Forelimb muscle (tissue), 1 donor: ENCODE data around the gene UGT1A5. TPM values are rescaled to one million over a fixed set of nuclear protein-coding genes. Genes with fewer than 3 reads are reported as not detected.

ENCODE experiments used
- DNase-seq: peaks from one replicate; pipeline ENCODE4 v3.0.0-alpha.2; 2013; ENCODE audit warnings: low read depth
- polyA plus RNA-seq: library from polyadenylated mRNA; unstranded; fragments of 120-200 nt; gene quantifications from one replicate; pipeline ENCODE4 v1.2.1, GENCODE V29; 2013; ENCODE audit not compliant: insufficient read length

Gene UGT1A5
- polyA plus RNA-seq, 1 donor, result not detected

- DNase-seq, result no peak
Measured at GRCh38 chr2:233807966-233808935, 95.5 kb downstream of the UGT1A5 start.

GRCh38 chr2:233810385-233810784, 97.7 kb downstream of the UGT1A5 start:
- no peak for DNase-seq

DNA sequence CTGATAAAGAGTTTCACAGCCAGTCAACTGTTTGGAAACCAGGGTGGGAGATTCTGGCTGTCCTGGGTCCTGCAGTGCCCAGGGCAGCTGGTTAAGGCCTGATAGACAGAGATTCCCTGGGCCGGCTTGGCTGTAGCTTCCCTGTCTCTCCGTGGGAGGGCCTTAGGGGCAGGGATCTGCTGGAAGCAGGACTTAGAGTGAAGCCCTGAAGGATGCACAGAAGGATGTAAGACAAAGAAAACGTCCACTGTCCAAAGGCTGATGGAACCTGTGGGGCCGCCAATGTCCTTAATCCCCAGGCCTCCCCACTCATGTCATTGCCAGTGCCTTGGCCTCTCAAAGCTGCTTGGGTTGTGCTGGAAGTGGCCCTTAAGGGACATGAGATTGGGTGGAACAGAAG, 98.4 kb downstream of the UGT1A5 start:
- DNase-seq, result no peak

GRCh38 chr2:233811732-233812131, 99.0 kb downstream of the UGT1A5 start:
- no peak for DNase-seq

DNA sequence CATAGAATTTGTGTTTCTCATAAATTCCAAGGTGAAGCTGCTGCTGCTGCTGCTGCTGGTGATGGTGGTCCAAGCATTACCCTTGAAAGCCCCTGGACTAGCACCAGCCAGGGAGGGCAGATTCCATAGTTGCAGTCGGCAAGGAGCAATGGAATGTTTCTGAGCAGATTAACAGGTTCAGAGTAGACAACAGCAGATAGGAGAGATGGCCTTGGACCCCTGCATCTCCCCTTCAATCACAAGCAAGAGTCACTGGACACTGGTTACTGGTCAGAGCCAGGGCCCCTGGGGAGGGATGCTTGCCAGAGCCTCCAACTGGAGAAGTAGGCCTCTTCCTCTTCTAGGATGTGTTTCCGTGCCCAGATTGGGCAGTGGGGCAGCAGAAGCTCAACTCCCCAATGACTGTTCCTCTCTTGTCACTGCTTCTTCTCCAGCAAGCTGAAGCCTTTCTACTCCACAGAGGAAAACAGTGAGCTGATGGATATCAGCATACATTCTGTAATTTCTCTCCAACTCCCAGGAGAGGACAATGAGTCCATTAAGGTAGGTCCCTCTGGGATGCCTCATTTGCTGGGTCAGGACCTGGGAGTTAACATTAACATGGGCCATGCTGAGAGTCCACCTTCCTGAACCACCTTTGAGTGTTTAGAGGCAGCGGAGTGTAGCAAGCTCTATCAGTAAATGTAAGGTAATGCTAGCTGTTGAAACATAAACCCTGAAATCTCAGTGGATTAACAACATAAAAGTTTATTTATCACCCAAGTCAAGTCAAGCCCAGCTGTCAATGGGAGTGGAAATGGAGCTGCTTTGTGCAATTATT, 100.7 kb downstream of the UGT1A5 start:
- DNase-seq, result no peak

- DNase-seq, result no peak
Measured at GRCh38 chr2:233814056-233814835, 101.5 kb downstream of the UGT1A5 start.

- DNase-seq, result no peak
Measured at GRCh38 chr2:233815861-233816260, 103.2 kb downstream of the UGT1A5 start.

DNA sequence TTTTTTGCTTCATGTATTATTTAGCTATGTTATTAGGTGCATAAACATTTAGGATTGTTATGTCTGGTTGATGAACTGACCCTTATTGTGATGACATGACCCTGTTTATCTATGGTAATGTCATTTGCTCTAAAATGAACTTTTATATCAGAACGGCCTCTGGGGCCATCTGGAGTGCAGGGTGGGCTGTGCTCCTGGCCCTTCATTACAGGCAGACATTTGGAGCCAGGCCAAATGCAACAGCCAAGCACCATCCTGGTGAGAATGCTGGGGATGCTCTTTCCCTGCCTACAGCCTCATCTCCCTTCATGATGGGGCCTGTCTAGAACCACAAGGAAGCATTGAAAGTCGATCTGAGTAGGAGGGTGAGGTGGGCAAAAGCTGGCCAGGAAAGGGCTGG, 103.6 kb downstream of the UGT1A5 start:
- DNase-seq, result no peak

- no peak for DNase-seq
Measured at GRCh38 chr2:233816771-233817170, 104.1 kb downstream of the UGT1A5 start.

DNA sequence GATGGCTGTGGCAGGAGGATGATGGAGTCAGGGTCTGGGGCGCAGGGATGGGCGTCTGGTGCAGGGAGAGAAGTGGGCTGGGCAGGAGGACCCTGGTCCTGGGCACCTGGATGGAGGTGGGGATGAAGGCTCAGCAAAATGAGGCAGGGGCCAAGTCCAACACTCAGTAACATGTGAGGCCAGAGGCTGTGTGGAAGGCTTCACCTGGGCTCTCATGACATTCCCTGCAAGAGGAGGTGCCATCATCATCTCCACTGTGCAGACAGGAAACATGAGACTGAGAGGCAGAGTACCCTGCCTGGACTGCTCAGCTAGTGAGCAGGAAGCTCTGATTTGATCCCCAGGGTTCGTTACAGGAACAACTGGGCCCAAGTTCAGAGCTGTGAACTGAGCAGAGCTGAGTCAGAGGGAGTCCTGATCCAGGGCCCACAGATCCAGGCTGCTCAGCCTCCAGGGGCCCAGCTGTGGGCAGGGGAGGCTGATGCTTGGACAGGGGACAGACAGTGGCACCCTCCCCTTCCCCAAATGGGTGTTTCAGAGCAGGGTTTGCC, 104.7 kb downstream of the UGT1A5 start:
- DNase-seq, result no peak

GRCh38 chr2:233817995-233818638, 105.4 kb downstream of the UGT1A5 start:
- no peak for DNase-seq

GRCh38 chr2:233818639-233819621, 106.2 kb downstream of the UGT1A5 start:
- no peak for DNase-seq

GRCh38 chr2:233819884-233820773, 107.4 kb downstream of the UGT1A5 start:
- DNase-seq, result no peak

DNA sequence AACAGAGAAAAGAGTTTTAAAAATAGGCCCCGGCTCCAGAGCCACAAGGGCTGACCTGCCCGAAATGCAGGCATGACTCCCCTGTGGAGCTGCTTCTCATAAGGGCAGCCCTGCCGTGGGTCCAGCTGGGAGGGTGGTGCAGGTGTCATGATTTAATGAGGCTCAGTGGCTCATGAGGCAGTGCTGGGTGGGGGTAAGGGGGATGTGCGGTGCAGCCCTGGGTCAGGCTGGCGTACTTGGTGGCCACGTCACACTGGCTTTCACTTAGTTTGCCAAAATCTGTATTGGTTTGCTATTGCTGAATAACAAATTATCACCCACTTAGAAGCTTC, 108.0 kb downstream of the UGT1A5 start:
- no peak for DNase-seq

DNA sequence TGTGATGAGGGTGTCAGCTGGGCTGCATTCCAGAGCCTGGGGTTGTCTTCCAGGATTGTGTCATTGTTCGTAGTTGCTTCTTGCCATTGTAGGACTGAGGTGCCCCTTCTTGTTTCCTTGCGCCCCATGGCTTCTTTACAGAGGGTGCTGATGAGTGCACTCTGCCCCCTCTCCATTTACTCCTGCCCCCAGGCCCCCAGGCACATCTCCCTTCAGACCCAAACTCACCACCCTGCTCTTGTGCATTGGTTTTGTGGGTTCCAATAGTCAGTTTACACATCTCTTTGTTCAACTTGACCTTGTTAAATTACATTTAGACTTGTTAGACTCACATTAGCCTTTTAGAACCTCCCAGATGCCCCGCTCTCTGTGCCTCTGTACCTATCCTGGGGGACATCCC, 108.5 kb downstream of the UGT1A5 start:
- no peak for DNase-seq

DNA sequence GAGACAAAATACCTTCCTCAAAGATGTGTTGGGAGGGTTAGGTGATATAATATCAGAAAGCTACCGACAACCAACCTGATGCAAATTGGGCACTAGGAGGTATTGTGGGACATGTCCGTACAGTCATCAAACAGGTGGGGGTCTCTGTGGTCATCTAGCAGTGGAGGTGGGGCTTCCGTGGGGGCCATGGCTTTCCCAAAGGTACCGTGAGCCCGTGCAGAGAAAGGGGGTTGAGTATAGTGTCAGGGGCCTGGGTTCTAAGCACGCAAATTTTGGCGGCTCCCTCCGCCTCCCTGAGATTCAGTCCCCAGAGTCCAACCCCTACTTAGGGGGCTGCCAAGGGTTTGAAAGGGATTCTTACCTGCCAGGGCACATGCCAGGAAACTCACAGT, 109.0 kb downstream of the UGT1A5 start:
- DNase-seq, result no peak

DNA sequence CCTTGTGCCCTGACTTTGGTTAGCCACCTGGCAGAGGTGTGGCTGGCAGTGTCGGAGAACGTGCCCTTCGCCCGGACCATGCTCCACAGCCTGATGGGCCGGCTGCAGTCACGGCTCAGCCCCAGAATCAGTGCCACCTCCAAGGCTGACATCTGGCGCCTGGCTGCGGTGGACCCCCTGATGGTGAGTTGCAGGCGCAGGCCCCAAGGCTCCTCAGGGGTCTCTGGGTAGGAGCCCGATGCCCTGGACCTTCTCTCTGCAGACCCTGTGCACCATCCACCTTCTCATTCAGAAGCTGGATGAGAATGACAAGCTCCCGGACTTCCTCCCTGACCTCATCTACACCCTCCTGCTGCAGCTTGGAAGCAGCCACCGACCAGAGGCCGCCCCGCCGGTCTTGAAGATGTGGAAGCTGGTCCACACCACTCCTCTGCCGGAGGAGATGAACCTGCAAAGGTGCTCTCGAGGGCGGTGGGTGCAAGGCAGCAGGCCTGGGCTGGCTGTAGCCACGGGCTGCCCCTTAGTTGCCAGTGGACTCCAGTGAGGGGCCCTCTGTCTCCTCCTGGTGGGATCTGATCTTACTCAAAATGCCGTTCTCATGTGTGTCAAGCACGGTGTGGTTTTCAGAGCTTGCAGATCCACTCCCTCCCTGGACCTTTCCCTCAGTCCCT, 109.5 kb downstream of the UGT1A5 start:
- DNase-seq, result no peak
